Measurements from ENCODE around the gene BDH1.

DNA sequence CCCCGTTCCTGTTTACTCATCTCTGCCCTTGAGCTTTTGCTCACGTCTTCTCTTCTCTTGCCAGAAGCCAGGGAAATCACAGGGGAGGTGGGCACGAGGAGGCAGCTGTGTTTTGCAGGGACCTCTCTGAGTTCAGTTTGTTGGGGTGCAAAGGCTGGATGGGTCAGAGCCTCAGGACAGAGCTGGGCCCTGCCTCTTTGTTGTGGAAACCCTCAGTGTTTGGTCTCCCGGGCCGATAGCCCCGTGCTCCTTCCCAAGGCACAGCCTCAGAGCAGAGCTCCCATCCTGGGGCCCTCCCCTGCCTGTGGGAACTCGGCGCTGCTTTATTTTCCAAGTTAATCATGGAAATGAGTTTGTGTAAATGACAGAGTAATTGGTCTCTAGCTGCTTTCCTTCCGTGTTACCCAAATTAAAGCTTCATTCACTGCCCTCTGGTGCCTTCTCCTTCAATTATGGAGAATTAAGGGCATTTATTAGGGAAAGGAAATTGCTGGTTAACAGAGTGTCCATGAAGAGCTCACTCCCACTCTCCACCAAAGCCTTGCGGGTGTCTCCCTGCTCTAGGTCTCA lies 40.9 kb downstream of the BDH1 start:
- TF ChIP-seq, protein P1, sequence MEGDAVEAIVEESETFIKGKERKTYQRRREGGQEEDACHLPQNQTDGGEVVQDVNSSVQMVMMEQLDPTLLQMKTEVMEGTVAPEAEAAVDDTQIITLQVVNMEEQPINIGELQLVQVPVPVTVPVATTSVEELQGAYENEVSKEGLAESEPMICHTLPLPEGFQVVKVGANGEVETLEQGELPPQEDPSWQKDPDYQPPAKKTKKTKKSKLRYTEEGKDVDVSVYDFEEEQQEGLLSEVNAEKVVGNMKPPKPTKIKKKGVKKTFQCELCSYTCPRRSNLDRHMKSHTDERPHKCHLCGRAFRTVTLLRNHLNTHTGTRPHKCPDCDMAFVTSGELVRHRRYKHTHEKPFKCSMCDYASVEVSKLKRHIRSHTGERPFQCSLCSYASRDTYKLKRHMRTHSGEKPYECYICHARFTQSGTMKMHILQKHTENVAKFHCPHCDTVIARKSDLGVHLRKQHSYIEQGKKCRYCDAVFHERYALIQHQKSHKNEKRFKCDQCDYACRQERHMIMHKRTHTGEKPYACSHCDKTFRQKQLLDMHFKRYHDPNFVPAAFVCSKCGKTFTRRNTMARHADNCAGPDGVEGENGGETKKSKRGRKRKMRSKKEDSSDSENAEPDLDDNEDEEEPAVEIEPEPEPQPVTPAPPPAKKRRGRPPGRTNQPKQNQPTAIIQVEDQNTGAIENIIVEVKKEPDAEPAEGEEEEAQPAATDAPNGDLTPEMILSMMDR (IDR thresholded peaks at IDR 0.05; ENCODE audit: poor library complexity, severe bottlenecking) = no peak
- TF ChIP-seq, protein P2, sequence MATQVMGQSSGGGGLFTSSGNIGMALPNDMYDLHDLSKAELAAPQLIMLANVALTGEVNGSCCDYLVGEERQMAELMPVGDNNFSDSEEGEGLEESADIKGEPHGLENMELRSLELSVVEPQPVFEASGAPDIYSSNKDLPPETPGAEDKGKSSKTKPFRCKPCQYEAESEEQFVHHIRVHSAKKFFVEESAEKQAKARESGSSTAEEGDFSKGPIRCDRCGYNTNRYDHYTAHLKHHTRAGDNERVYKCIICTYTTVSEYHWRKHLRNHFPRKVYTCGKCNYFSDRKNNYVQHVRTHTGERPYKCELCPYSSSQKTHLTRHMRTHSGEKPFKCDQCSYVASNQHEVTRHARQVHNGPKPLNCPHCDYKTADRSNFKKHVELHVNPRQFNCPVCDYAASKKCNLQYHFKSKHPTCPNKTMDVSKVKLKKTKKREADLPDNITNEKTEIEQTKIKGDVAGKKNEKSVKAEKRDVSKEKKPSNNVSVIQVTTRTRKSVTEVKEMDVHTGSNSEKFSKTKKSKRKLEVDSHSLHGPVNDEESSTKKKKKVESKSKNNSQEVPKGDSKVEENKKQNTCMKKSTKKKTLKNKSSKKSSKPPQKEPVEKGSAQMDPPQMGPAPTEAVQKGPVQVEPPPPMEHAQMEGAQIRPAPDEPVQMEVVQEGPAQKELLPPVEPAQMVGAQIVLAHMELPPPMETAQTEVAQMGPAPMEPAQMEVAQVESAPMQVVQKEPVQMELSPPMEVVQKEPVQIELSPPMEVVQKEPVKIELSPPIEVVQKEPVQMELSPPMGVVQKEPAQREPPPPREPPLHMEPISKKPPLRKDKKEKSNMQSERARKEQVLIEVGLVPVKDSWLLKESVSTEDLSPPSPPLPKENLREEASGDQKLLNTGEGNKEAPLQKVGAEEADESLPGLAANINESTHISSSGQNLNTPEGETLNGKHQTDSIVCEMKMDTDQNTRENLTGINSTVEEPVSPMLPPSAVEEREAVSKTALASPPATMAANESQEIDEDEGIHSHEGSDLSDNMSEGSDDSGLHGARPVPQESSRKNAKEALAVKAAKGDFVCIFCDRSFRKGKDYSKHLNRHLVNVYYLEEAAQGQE (IDR thresholded peaks at IDR 0.05; ENCODE audit: borderline replicate concordance) = no peak
- TF ChIP-seq EZH2 (IDR thresholded peaks at IDR 0.05; ENCODE audit: borderline replicate concordance, insufficient read depth, low read length, poor library complexity, severe bottlenecking) (no peak), RAD21 (conservative IDR thresholded peaks at IDR 0.05) (no peak)
